ENCODE measurements around the gene OR5D18. TPM values are rescaled to one million over a fixed set of nuclear protein-coding genes. Genes with fewer than 3 reads are reported as not detected.

OR5D18 gene
- total RNA-seq, result not detected

GRCh38 chr11:55819330-55819729 is at the start of gene OR5D18:
TSS of gene OR5D18 (plus strand) at chr11:55819630. CDS start at chr11:55819630, 0 bp downstream.
- ATAC-seq (no peak), DNase-seq (no peak)
- ChIA-PET POLR2A (no interaction called here), CTCF (no interaction called here)
- no peaks in the 10 kb centered on the region for H3K36me3 Mint-ChIP-seq (ENCODE audit: low read depth)
- peaks cover 21% of the 10 kb centered on the region for H3K9me3 Mint-ChIP-seq
- no peaks in the 10 kb centered on the region for H3K4me1 Mint-ChIP-seq (ENCODE audit: low read depth)
- no peak within 1 kb of the TSS for H3K27ac Mint-ChIP-seq
- intact Hi-C loops (cut with micrococcal nuclease), result no loop called here
- no peak for TF ChIP-seq CTCF (IDR thresholded peaks at IDR 0.05)
- H3K4me3 Mint-ChIP-seq, result no peak within 1 kb of the TSS
- H3K27me3 Mint-ChIP-seq, result no peaks in the 10 kb centered on the region

GRCh38 chr11:55773138-55773537 is 46.3 kb upstream of the OR5D18 start, which contains the start of gene OR5D13:
TSS of gene OR5D13 (plus strand) at chr11:55773438. CDS start at chr11:55773438, 0 bp downstream.
- no peak for ATAC-seq
- Mint-ChIP-seq H3K9me3 (peaks cover 12% of the 10 kb centered on the region), H3K27ac (no peak within 1 kb of the TSS), H3K4me1 (ENCODE audit: low read depth) (no peaks in the 10 kb centered on the region), H3K4me3 (no peak within 1 kb of the TSS), H3K27me3 (no peaks in the 10 kb centered on the region), H3K36me3 (ENCODE audit: low read depth) (no peaks in the 10 kb centered on the region)
- CTCF ChIA-PET, result no interaction called here
- POLR2A ChIA-PET, result no interaction called here
- DNase-seq, result no peak
- intact Hi-C loops (cut with micrococcal nuclease), result no loop called here
- no peak for TF ChIP-seq CTCF (IDR thresholded peaks at IDR 0.05)

- no peak for DNase-seq
- ChIA-PET CTCF (no interaction called here), POLR2A (no interaction called here)
- Mint-ChIP-seq H3K27me3 (no peaks in the 10 kb centered on the region), H3K36me3 (ENCODE audit: low read depth) (no peaks in the 10 kb centered on the region), H3K4me3 (no peak overlapping the region), H3K4me1 (ENCODE audit: low read depth) (no peaks in the 10 kb centered on the region), H3K27ac (no peak overlapping the region), H3K9me3 (peaks cover 18% of the 10 kb centered on the region)
- ATAC-seq, result no peak
- intact Hi-C loops (cut with micrococcal nuclease), result no loop called here
- TF ChIP-seq CTCF (IDR thresholded peaks at IDR 0.05), result no peak
Observed at GRCh38 chr11:55791606-55792005, 27.8 kb upstream of the OR5D18 start.

GRCh38 chr11:55793321-55793720 is 26.1 kb upstream of the OR5D18 start:
- no peaks in the 10 kb centered on the region for H3K36me3 Mint-ChIP-seq (ENCODE audit: low read depth)
- DNase-seq (no peak), ATAC-seq (no peak)
- intact Hi-C loops (cut with micrococcal nuclease), result no loop called here
- CTCF ChIA-PET, result no interaction called here
- no peaks in the 10 kb centered on the region for H3K4me1 Mint-ChIP-seq (ENCODE audit: low read depth)
- no peaks in the 10 kb centered on the region for H3K27me3 Mint-ChIP-seq
- H3K4me3 Mint-ChIP-seq, result no peak overlapping the region
- TF ChIP-seq CTCF (IDR thresholded peaks at IDR 0.05), result no peak
- no peak overlapping the region for H3K27ac Mint-ChIP-seq
- POLR2A ChIA-PET, result no interaction called here
- H3K9me3 Mint-ChIP-seq, result peaks cover 13% of the 10 kb centered on the region

GRCh38 chr11:55795256-55795655 is 24.2 kb upstream of the OR5D18 start, which contains the start of gene OR5D14:
TSS of gene OR5D14 (plus strand) at chr11:55795556. CDS start at chr11:55795556, 0 bp downstream.
- POLR2A ChIA-PET, result no interaction called here
- no peaks in the 10 kb centered on the region for H3K36me3 Mint-ChIP-seq (ENCODE audit: low read depth)
- intact Hi-C loops (cut with micrococcal nuclease), result no loop called here
- H3K9me3 Mint-ChIP-seq, result peaks cover 24% of the 10 kb centered on the region
- CTCF ChIA-PET, result no interaction called here
- no peak within 1 kb of the TSS for H3K4me3 Mint-ChIP-seq
- ATAC-seq (no peak), DNase-seq (no peak)
- no peaks in the 10 kb centered on the region for H3K4me1 Mint-ChIP-seq (ENCODE audit: low read depth)
- H3K27me3 Mint-ChIP-seq, result no peaks in the 10 kb centered on the region
- H3K27ac Mint-ChIP-seq, result no peak within 1 kb of the TSS
- no peak for TF ChIP-seq CTCF (IDR thresholded peaks at IDR 0.05)
